ENCODE measurements around the gene ASB1. TPM values are rescaled to one million over a fixed set of nuclear protein-coding genes. Genes with fewer than 3 reads are reported as not detected.
A peak's percentile ranks its signal among the peaks of the same experiment; 100 is the strongest.

ASB1 gene
- polyA plus RNA-seq, 1 of the 3 experiments (the other 2 are of a cell fraction): 33.3 TPM

DNA sequence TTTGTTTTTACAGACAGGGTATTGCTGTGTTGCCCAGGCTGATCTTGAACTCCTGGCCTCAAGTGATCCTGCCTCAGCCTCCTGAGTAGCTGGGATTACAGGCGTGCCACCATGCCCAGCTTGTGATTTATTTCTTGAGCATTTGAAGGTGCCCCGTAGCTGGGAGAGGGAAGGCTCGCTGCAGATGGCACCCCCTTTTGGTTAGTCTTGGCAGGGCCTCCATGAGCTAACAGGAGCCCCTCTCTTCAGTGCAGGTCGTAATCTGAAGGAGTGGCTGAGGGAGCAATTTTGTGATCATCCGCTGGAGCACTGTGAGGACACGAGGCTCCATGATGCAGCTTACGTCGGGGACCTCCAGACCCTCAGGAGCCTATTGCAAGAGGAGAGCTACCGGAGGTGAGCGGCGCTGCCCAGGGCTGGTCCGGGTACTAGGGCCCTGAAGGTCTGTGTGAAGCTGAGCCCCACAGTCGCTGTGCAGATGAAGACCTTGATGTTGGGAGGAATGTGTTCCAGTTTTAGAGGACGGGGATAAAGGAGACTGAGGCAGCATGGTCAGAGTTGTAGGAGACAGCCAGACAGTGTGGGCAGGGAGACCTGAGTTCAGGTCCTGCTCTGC is 6.7 kb downstream of the ASB1 start (continued):
- TF ChIP-seq ZBTB33 (IDR thresholded peaks at IDR 0.05; ENCODE audit: borderline replicate concordance, low read depth) (no peak), RFX5 (IDR thresholded peaks at IDR 0.05; ENCODE audit: low read length) (no peak)

DNA sequence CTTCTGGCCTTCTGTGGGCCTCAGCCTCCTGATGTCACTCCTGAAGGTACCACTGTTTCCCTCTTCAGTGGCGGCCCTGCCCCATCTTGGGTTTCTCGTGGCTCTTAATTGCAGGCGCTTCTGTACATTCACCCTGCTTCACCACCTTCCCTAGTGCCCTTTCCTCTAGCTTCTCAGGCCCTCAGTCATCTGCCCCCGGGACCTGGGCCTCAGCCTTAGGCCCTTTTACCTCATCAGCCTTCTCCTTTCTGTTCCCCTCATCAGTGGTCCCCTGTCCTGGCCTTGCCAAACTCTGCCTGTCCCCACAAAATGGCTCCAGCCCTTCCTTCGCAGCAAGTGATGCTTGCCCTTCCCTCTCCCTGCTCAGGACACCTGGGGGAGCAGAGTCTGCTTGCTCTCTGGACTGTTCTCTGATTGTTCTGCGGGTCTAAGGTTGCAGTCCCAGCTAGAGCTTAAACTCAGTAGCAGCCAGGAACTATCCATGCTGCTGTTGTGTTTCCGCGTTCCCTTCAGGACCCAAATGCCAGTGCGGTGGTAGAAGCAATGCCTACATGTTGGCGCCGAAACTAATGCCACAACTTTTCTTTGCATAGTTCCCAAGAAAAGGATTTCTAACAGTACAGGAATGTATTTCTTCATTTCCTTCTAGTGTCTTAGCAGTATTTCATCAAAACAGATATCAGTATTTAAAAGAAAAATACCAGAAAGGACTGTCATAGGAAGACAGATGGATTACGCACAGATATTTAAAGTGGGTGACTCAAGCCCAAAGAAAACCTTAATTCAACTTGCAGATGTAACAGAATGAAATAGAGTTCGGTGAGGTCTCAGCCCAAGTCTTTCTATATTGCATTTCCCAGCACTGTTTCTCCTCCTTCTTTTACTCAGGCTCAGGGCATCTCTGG is 7.5 kb downstream of the ASB1 start:
- peak overlapping the region in 1 of 2 experiments; percentile 99; a peak in 2 of 4 replicates for H3K27ac ChIP-seq (ENCODE audit: low read depth in 2 of 2, low read length in 1 of 2)
- whole genome bisulfite sequencing (ENCODE audit: low lambda C conversion rate): 70% methylated on average over 13 of the region's 13 CpGs
- H2AFZ ChIP-seq (ENCODE audit: low read depth): no peak overlapping the region
- H3K79me2 ChIP-seq (ENCODE audit: insufficient read depth): peaks cover 91% of the 10 kb centered on the region
- no peak for DNase-seq
- peak overlapping the region in 1 of 2 experiments; percentile 19; a peak in 1 of 4 replicates for H3K4me3 ChIP-seq (ENCODE audit: low read depth in 2 of 2, low read length in 1 of 2)
- H3K4me1 ChIP-seq (ENCODE audit: control insufficient read depth in 1 of 2, insufficient read depth in 2 of 2, low read depth in 1 of 2, low read length in 1 of 2): peaks cover 2 to 28% of the 10 kb centered on the region in 2 experiments; a peak in 3 of 4 replicates
- H3F3A ChIP-seq (replicated peaks; ENCODE audit: insufficient read depth): peaks cover 32% of the 10 kb centered on the region
- ChIA-PET CTCF (no interaction called here), POLR2A (no interaction called here)
- peak overlapping the region; percentile 83 for H3K9ac ChIP-seq
- H4K20me1 ChIP-seq (ENCODE audit: insufficient read depth): no peaks in the 10 kb centered on the region
- no peaks in the 10 kb centered on the region for H3K9me2 ChIP-seq
- no peaks in the 10 kb centered on the region for H3K27me3 ChIP-seq (ENCODE audit: insufficient read depth)
- H3K36me3 ChIP-seq (replicated peaks in 1 of 2; ENCODE audit: control insufficient read depth in 1 of 2, insufficient read depth in 2 of 2, low read length in 1 of 2): peaks cover 45 to 73% of the 10 kb centered on the region in 2 experiments
- peak overlapping the region; percentile 73 for H3K4me2 ChIP-seq
- H3K9me3 ChIP-seq: peaks cover 7% of the 10 kb centered on the region; the same call in 1 of the 2 replicates
- TF ChIP-seq NFIC (IDR thresholded peaks at IDR 0.05; ENCODE audit: borderline replicate concordance): peak; percentile 41; the same call in 1 of the 2 replicates
- TF ChIP-seq SIN3A (IDR thresholded peaks at IDR 0.05; ENCODE audit: borderline replicate concordance, low read depth, low read length): no peak; the same call in 1 of the 2 replicates
- TF ChIP-seq YY1 (IDR thresholded peaks at IDR 0.05; ENCODE audit: low read depth): no peak
- TF ChIP-seq NRF1 (IDR thresholded peaks at IDR 0.05; ENCODE audit: low read depth, low read length): no peak
- TF ChIP-seq GABPA (IDR thresholded peaks at IDR 0.05; ENCODE audit: low read depth): 0 out of 2 replicates have a peak, but pooled peaks have one; percentile 20
- TF ChIP-seq CTCF (IDR thresholded peaks at IDR 0.05): no peak
- no peak for TF ChIP-seq USF1 (IDR thresholded peaks at IDR 0.05; ENCODE audit: borderline replicate concordance, low read depth)
- TF ChIP-seq REST (IDR thresholded peaks at IDR 0.05; ENCODE audit: low read depth, low read length): no peak
- TF ChIP-seq RCOR1 (IDR thresholded peaks at IDR 0.05; ENCODE audit: low read length): no peak
- TF ChIP-seq SMC3 (IDR thresholded peaks at IDR 0.05; ENCODE audit: low read depth, low read length): no peak
- no peak for TF ChIP-seq EZH2phosphoT487 (IDR thresholded peaks at IDR 0.05; ENCODE audit: borderline replicate concordance, low read depth)
- TF ChIP-seq, protein P1, sequence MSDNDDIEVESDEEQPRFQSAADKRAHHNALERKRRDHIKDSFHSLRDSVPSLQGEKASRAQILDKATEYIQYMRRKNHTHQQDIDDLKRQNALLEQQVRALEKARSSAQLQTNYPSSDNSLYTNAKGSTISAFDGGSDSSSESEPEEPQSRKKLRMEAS (IDR thresholded peaks at IDR 0.05; ENCODE audit: low read depth): no peak
- TF ChIP-seq CHD2 (IDR thresholded peaks at IDR 0.05; ENCODE audit: low read length, partially characterized antibody): no peak
- peak in 1 of 2 experiments; percentile 77; a peak in 1 of 4 replicates for TF ChIP-seq EP300 (IDR thresholded peaks at IDR 0.05; ENCODE audit: borderline replicate concordance in 1 of 2, low read depth in 1 of 2, low read length in 1 of 2)
- TF ChIP-seq TCF12 (IDR thresholded peaks at IDR 0.05): peak; percentile 84
- TF ChIP-seq FOXM1 (IDR thresholded peaks at IDR 0.05; ENCODE audit: low read depth): peak; percentile 42; the same call in 1 of the 2 replicates
- no peak; the same call in 1 of the 2 replicates for TF ChIP-seq MEF2A (IDR thresholded peaks at IDR 0.05; ENCODE audit: borderline replicate concordance, low read depth)
- no peak for TF ChIP-seq TAF1 (IDR thresholded peaks at IDR 0.05; ENCODE audit: borderline replicate concordance, low read depth, low read length)
- TF ChIP-seq POLR2AphosphoS5 (IDR thresholded peaks at IDR 0.05; ENCODE audit: low read depth, low read length): peak; percentile 55; the same call in 1 of the 2 replicates

All from SK-N-SH (cell line).